GM18526 (cell line): ENCODE measurements around the gene ENAH.

Experiments
- POLR2A ChIP-seq: IDR thresholded peaks from 3 replicates; pipeline ENCODE4 v1.6.1; 2011; ENCODE audit not compliant: insufficient read length; ENCODE audit errors: extremely low read depth

ENAH gene

DNA sequence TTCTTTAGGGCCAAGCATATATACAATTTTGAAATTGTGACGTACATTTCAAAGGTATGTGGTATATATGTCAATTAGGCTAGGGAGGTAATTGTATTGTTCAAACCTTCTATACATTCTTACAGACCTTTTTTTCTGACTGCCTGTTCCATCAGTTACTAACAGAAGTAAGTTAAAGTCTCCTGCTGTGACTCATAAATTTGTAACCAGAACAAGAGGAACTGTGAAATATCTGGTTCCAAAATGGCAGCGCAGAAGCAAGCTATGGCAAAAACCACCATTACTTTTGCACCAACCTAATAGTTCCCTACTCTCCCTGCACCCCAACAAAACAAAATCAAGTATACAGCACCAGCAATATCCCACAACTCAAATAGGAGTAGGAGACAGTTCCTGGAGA is 93.6 kb downstream of the ENAH start:
- TF ChIP-seq POLR2A: no peak

- no peak for TF ChIP-seq POLR2A
Observed at GRCh38 chr1:225556694-225557093, 96.2 kb downstream of the ENAH start.

DNA sequence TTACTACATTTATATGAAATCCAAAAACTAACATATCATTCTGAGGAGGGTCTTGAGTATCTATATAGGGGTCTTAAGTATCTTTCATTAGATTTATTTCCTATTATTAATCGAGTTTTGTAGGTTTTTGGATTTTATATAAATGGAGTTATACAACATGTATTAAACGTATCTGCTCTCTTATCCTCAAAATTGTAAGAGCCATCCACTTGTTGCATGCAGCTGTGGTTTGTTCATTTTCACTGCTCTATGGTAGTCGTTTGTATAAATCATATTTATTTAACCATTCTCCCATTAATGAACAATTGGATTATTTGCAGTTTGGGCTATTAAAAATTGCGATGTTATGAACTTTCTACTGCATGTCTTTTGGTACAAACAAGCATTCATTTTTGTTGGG is 97.1 kb downstream of the ENAH start:
- no peak for TF ChIP-seq POLR2A

- TF ChIP-seq POLR2A: no peak
Observed at GRCh38 chr1:225554216-225554812, 98.6 kb downstream of the ENAH start.

DNA sequence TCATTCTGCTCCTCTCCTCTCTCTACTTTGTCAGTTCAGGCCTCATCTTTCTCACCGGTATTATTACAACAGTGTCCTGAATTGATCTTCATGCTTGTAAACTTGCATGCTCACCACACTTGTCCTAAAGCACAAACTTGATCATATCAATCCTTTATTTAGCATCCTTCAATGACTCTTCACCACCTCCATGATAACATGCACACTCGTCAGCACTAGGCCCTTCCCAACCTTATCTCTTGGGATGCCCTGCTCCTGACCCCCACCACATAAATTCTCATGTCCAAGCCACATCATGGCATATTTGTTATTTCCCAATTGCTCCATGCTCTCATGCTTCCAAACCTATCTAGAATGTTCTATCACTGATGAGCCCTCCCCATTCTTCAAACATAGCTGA is 103.1 kb downstream of the ENAH start:
- no peak for TF ChIP-seq POLR2A

- TF ChIP-seq POLR2A: no peak
Observed at GRCh38 chr1:225548140-225548857, 104.6 kb downstream of the ENAH start.

DNA sequence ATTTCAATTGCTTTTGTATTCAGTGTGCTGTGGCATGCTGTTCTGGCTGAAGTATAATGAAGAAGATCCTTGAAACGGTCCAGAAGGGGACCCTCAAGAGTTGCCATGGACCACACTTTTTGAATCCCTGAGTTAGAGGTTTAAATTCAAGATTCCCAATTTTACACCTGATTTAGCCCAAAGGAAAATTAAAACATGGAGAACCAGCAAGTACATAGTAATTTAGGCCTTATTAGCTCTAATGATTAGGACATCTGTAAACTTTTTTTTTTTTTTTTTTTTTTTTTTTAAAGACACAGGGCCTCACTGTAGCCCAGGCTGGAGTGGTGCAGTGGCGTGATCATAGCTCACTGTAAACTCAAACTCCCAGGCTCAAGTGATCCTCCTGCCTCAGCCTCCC is 107.3 kb downstream of the ENAH start:
- no peak for TF ChIP-seq POLR2A

- TF ChIP-seq POLR2A: no peak
Observed at GRCh38 chr1:225544924-225545323, 108.0 kb downstream of the ENAH start.

- TF ChIP-seq POLR2A: no peak
Observed at GRCh38 chr1:225544263-225544662, 108.7 kb downstream of the ENAH start.

- no peak for TF ChIP-seq POLR2A
Observed at GRCh38 chr1:225543350-225543749, 109.6 kb downstream of the ENAH start.

DNA sequence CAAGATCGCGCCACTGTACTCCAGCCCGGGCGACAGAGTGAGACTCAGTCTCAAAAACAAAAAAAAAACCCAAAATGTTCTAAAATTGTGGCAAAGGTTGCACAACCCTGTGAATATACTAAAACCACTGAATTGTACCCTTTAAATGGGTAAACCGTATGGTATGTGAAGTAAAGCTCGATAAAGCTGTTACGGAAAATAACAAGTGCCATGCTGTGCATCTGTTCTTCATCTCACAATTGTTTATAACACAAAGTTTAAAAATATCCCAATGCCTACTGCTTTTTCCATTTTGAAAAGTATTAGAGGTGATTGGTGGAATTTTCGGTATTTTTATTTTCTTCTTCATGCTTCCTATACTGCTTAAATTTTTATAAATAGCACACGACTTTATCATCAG is 111.5 kb downstream of the ENAH start:
- TF ChIP-seq POLR2A: no peak

DNA sequence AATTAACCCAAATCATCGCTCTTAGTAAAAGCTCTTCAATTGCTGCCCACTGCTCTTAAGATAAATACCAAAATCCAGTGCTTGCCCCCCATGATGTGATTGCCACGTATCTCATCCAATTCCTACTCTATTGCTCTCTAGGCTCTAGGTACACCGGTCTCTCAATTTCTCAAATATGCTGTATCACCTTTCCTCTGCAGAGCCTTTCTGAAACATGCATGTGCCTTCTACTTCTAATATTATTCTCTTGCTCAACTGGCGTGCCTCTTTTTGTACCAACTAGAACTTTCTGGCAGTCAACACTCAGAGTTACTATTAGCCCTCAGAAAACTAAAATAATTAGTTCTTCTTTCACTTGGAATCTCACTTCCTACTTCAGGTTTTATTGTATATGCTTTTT is 113.3 kb downstream of the ENAH start:
- no peak for TF ChIP-seq POLR2A

GRCh38 chr1:225539069-225539468 is 113.9 kb downstream of the ENAH start:
- TF ChIP-seq POLR2A: no peak

- no peak for TF ChIP-seq POLR2A
Observed at GRCh38 chr1:225537554-225538251, 115.2 kb downstream of the ENAH start.

GRCh38 chr1:225535280-225535679 is 117.6 kb downstream of the ENAH start:
- no peak for TF ChIP-seq POLR2A

GRCh38 chr1:225534772-225535171 is 118.2 kb downstream of the ENAH start:
- TF ChIP-seq POLR2A: no peak
